Muscle layer of colon (tissue), 2 donors: ENCODE measurements around the gene TEKT2.

ENCODE experiments used
- H3K27ac ChIP-seq: one replicate; pipeline ENCODE4 v1.7.0; 2013; ENCODE audit warnings: low read depth, mild to moderate bottlenecking, low read length, moderate library complexity
- H3K27me3 ChIP-seq, 2 donors: one replicate each; pipeline ENCODE4 v1.7.0; 2013; ENCODE audit warnings: low read length in 2 of 2, mild to moderate bottlenecking in 2 of 2; ENCODE audit not compliant: insufficient read depth in 2 of 2, control insufficient read depth in 1 of 2
- H3K36me3 ChIP-seq: one replicate; pipeline ENCODE4 v1.7.0; 2013; ENCODE audit warnings: mild to moderate bottlenecking, low read length; ENCODE audit not compliant: insufficient read depth
- H3K4me1 ChIP-seq: one replicate; pipeline ENCODE4 v1.7.0; 2013; ENCODE audit warnings: mild to moderate bottlenecking, low read length; ENCODE audit not compliant: insufficient read depth
- H3K4me3 ChIP-seq, 2 donors: one replicate each; pipeline ENCODE4 v1.7.0; 2013; ENCODE audit warnings: low read length in 2 of 2, low read depth in 1 of 2, mild to moderate bottlenecking in 1 of 2, moderate library complexity in 1 of 2
- H3K9ac ChIP-seq: one replicate; pipeline ENCODE4 v1.7.0; 2013; ENCODE audit warnings: low read length
- H3K9me3 ChIP-seq: one replicate; pipeline ENCODE4 v1.7.0; 2013; ENCODE audit warnings: mild to moderate bottlenecking, low read length
- donor health status: abdominal sarcoma.
- donor health status: Adenocarcinoma of cecum.

The TEKT2 gene

DNA sequence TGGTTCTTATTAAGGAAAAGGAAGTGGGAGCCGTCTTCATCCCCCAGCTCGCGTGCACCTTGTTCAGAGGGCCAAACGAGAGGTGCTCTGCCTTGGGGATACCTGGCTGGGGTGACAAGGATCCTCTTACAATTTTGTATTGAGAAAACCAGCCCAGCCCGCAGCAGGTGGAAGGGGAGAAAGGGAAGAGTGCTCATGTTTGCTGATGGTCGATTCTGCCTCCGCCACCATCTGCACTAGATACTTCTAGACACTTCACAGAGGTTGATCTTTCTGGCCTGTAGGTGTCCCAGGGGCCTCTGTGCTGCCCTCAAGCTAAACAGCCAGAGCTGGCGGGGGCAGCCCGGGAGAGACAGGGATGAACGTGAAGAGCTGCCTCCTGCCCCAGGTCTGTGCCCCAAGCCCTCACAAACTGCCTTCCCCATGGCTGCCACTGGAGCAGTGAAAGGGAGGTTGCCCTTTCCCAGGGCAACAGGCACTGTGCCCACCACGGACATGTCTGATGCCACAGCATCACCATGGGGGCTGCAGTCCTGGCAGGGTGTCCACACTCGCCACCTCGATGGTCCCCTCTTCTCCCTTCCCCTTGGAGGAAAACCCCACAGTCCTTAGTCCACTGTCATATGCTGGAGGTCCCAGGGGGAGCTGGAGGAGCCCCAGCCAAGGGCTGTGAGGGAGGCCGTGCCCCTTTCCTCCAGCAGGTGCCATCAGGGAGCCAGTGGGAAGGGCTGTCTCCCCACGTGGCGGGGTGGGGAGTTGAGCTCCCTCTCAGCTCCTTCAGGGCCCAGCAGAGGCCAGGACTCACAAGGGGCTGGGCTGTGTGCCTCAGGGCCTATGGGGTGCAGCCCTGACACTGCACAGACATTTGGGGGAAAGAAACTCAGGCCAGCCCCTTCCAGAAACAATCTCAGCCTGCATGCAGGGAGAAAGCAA lies 12.9 kb downstream of the TEKT2 start:
- no peaks in the 10 kb centered on the region for H3K27me3 ChIP-seq
- H3K4me3 ChIP-seq: no peak overlapping the region
- H3K9me3 ChIP-seq: no peaks in the 10 kb centered on the region
- H3K27ac ChIP-seq: no peak overlapping the region
- peaks cover 11% of the 10 kb centered on the region for H3K4me1 ChIP-seq
- H3K9ac ChIP-seq: no peak overlapping the region
- H3K36me3 ChIP-seq: peaks cover 36% of the 10 kb centered on the region

DNA sequence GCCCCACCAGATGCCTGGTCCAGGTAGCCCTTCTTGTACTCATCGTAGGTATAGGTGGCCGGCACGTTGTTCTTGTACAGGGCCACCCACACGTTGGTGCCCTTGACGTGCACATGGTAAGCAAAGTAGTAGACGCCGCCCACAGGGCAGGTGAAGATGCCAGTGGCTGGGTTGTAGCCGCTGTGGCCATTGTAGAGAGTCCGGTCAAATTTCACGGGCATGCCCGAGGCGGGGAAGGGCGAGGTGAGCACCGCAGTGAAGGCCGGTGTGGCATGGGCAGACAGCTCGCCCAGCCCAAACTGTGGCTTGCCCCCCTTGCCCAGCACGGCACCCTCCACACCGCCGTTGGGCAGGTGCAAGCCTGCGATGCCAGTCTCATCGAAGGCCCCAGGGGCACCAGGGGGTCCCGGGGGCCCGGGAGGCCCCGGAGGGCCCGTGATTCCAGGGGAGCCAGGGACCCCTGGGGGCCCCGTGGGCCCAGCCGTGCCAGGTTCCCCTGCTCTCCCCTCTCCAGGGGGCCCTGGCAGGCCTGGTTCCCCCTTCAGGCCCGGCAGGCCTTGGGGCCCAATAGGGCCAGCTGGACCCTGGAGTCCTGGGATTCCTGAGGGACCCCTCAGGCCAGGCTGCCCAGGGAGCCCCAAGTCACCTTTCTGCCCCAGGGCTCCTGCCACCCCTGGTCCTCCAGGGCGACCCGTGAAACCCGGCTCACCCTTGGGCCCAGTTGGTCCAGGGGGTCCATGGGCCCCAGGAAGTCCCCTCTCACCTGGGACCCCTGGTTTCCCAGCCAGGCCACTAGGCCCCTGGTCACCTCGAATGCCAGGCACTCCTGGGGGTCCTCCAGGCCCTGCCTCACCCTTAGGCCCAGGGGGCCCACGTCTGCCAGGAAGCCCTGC lies 14.0 kb downstream of the TEKT2 start:
- no peaks in the 10 kb centered on the region for H3K27me3 ChIP-seq
- peaks cover 25% of the 10 kb centered on the region for H3K36me3 ChIP-seq
- H3K9ac ChIP-seq: no peak overlapping the region
- no peak overlapping the region for H3K27ac ChIP-seq
- peaks cover 10% of the 10 kb centered on the region for H3K4me1 ChIP-seq
- H3K9me3 ChIP-seq: no peaks in the 10 kb centered on the region
- H3K4me3 ChIP-seq: no peak overlapping the region

DNA sequence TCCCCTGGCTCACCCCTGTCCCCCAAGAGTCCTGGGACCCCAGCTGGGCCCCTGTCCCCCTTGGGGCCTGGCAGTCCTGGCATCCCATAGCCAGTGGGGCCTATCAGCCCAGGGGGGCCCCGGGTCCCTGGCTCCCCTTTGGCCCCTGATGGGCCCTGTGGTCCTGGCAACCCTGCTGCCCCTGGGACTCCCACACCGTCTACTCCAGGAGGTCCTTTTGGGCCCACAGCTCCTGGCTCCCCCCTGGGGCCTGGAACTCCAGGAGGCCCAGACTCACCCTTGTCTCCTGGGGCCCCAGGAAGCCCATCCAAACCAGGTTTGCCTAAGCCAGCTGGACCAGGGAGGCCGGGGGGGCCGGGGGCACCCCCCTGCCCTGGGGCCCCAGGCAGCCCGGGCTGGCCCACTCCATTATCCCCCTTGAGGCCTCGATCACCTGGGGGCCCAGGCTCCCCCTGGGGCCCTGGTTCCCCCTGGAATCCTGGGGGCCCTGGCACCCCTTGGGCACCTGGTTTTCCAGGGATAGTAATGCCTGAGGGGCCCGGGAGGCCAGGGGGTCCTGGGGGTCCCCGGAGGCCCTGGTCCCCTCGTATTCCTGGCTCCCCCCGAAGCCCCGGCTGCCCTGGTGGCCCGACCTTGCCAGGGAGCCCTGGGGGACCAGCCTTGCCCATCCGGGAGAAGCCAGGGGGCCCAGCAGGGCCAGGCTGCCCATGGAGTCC lies 14.9 kb downstream of the TEKT2 start:
- Histone ChIP-seq H3K27ac (no peak overlapping the region), H3K4me3 (no peak overlapping the region), H3K9ac (no peak overlapping the region), H3K27me3 (no peaks in the 10 kb centered on the region), H3K36me3 (peaks cover 16% of the 10 kb centered on the region), H3K9me3 (no peaks in the 10 kb centered on the region), H3K4me1 (peaks cover 6% of the 10 kb centered on the region)

DNA sequence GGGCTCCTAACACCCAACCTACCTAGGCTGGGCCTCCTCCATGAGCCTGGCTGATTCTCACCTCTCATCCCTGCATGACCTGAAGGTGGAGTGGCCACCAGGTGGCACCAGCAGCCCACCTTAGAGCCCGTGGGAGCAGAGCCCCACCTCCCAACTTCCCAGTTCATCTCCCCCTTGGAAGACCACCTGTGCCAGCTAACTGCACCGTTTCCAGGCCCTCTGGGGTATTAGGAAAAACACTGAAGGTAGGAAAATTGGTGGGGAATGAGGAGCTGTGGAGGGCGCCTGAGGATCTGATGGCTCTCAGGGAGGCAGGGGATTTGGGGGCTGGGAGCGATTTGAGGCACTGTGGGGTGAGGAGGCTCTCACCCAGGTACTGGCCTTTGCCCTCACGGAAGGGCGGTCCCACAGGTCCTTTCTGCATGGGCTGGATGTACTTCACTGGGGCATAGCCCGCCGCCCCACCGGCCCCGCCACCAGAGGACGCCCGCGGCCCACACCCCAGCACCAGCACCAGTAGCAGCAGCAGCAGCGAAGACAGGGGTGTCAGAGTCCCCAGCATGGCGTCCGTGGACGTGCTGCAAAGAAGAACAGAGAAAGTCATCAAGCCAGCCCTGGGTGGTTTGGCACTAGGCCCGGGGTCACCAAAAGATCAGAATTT lies 15.9 kb downstream of the TEKT2 start:
- Histone ChIP-seq H3K9me3 (no peaks in the 10 kb centered on the region), H3K27ac (no peak overlapping the region)

DNA sequence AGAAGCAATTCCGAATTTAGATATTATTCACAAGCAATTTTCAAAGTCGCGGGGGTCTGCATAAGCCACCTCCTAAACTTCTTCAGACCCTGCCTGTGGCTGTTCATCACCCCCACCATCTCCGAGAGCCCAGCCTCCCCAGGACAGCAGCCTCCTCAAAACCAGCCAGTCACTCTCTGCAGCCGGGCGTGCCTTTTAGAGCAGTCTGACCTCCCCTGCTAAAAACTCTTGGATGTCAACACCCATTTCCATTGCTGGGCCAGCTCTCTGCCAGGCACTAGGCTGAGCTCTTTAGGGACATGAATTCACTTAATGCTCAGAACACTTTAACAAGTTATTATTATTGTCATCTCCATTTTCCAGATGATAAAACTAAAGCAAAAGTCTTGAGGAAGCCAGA lies 16.5 kb downstream of the TEKT2 start:
- no peak overlapping the region for H3K4me3 ChIP-seq
- H3K36me3 ChIP-seq: peaks cover 5% of the 10 kb centered on the region
- H3K4me1 ChIP-seq: no peaks in the 10 kb centered on the region
- H3K9ac ChIP-seq: no peak overlapping the region
- H3K9me3 ChIP-seq: no peaks in the 10 kb centered on the region
- H3K27me3 ChIP-seq: no peaks in the 10 kb centered on the region
- no peak overlapping the region for H3K27ac ChIP-seq

More for the DNA sequence above, 15.9 kb downstream of the TEKT2 start:
- Histone ChIP-seq H3K27me3 (no peaks in the 10 kb centered on the region), H3K36me3 (peaks cover 7% of the 10 kb centered on the region), H3K4me3 (no peak overlapping the region), H3K9ac (no peak overlapping the region), H3K4me1 (no peaks in the 10 kb centered on the region)

- Histone ChIP-seq H3K4me3 (no peak overlapping the region), H3K4me1 (no peaks in the 10 kb centered on the region), H3K9me3 (no peaks in the 10 kb centered on the region), H3K36me3 (no peaks in the 10 kb centered on the region), H3K27me3 (no peaks in the 10 kb centered on the region), H3K9ac (no peak overlapping the region), H3K27ac (no peak overlapping the region)
Measured at GRCh38 chr1:36101546-36101945, 17.7 kb downstream of the TEKT2 start.

DNA sequence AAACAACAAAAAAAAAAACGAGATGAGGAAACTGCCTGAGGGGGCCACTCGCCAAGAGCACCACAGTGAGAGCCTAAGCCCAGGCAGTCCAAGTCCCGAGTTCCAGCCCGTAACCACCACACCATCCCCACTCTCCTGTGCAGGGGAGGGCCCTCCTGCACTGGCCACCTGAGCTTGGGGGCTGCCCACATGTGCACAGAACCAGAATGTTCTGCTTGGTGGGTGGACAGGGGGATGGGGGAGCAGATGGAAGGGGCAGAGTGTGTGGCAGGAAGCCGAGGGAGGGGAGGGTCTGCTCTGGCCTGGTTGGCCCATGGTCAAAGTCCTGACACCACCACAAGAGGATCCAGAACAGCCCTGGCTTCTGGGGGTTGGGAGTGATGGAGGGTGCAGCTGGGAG lies 22.4 kb downstream of the TEKT2 start:
- H3K27me3 ChIP-seq: no peaks in the 10 kb centered on the region
- no peak overlapping the region for H3K9ac ChIP-seq
- H3K27ac ChIP-seq: no peak overlapping the region
- no peaks in the 10 kb centered on the region for H3K36me3 ChIP-seq
- H3K4me3 ChIP-seq: no peak overlapping the region
- no peaks in the 10 kb centered on the region for H3K4me1 ChIP-seq
- no peaks in the 10 kb centered on the region for H3K9me3 ChIP-seq

DNA sequence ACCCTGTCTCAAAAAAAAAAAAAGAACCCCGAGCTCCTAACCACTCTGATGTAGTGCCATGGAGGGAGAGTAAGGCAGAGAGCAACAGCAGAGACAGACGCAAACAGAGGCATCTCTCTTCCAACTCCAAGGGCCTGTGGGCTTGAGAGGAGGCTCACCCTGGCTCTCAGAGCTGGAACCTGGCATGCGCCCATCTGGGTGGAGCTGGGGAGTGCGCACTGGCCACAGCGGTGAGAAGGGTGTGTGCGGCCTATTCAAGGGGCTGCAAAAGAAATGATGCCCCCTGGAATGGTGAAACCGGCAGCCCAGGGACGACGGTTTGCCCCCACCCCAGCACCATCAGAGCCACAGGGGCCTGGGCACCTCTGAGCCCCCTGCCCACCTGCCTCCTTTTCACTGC lies 23.5 kb downstream of the TEKT2 start:
- Histone ChIP-seq H3K36me3 (no peaks in the 10 kb centered on the region), H3K9me3 (no peaks in the 10 kb centered on the region), H3K27me3 (no peaks in the 10 kb centered on the region), H3K4me3 (no peak overlapping the region), H3K9ac (no peak overlapping the region), H3K4me1 (no peaks in the 10 kb centered on the region), H3K27ac (no peak overlapping the region)

- no peak overlapping the region for H3K27ac ChIP-seq
- H3K9me3 ChIP-seq: no peaks in the 10 kb centered on the region
- no peaks in the 10 kb centered on the region for H3K4me1 ChIP-seq
- no peak overlapping the region for H3K9ac ChIP-seq
- H3K27me3 ChIP-seq: no peaks in the 10 kb centered on the region
- H3K4me3 ChIP-seq: no peak overlapping the region
- H3K36me3 ChIP-seq: no peaks in the 10 kb centered on the region
Measured at GRCh38 chr1:36108314-36108713, 24.4 kb downstream of the TEKT2 start.

- Histone ChIP-seq H3K9ac (no peak overlapping the region), H3K27me3 (no peaks in the 10 kb centered on the region), H3K9me3 (no peaks in the 10 kb centered on the region), H3K4me3 (no peak overlapping the region), H3K4me1 (no peaks in the 10 kb centered on the region), H3K27ac (no peak overlapping the region), H3K36me3 (no peaks in the 10 kb centered on the region)
Measured at GRCh38 chr1:36109041-36109679, 25.3 kb downstream of the TEKT2 start.
